HS-5 (cell line): ENCODE results near the gene TLK1.

Source experiments
- DNase-seq: peaks from one replicate; pipeline ENCODE4 v3.0.0-alpha.2; 2012; ENCODE audit warnings: low read depth

The TLK1 gene

DNA sequence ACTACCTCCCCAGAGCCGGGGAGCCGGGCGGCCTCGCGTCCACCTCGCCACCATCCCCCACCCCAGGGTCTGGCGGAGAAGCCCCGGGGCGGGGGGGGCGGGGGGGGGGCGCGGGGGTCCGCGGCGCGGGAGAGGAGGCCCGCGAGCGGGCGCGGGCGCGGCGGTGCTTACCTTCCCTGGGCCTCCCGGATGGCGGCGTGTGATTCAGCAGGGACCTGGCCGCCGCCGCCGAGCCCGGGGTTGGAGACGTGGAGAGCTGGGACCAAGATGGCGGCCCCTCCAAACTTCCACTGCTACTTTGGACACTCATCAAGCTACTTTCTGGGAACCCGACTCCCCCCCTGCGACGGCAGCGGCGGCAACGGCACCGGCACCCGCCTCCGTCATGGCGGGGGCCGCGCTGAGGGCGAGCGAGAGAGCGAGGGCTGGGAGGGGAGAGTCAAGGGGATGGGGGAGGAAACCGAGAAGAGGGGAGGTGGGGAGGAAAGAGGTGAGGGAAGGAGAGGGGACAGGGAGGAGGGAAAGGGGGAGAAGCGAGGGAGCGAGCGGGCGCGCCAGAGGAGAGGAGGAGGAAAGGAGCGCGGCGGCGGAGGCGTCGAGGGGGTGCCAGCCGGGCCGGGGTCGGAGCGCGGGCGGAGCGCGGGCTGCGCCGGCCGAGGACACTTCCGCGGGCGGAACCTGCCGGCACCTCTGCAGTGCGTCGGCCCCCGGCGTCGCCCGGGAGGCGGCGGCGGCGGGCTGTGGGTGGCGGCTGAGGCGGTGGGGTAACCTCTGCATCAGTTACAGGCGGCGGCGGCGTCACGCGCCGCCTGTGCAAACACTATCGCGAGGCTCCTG, at the start of gene TLK1:
TSS of gene TLK1 (minus strand) at position 775 of the 837 bp plus-strand sequence. CDS start at position 310, 465 bp downstream.
- DNase-seq, result no peak

DNA sequence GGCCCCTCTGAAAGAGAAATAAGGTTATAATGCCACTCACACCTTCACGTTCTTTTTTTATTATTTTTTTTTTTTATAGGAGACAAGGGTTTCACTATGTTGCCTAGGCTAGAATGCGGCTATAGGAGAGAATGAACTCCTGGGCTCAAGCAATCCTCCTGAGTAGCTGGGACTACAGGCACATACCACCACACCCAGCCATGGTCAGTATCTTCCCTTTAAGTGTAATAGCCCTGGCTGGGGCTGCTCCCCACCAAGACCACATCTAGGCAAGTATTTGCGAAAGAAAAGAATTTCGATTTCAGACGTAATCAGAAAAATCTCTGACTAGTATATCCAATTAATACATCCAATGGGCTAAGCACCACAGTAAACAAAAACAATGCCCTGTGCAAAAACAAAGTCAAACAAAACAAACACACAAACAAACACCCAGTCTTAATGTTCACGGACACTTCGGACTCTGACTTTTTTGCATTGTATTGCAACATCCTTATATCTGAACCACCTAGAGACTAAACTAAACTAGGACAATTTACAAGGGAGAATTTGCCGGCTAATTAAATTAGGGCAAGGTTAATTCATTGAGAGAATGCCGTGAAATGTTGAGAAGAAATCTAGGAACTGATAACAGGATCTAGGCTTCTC, 49.6 kb upstream of the TLK1 start:
- DNase-seq, result no peak

GRCh38 chr2:171208657-171209056, 48.0 kb upstream of the TLK1 start:
- no peak for DNase-seq

DNA sequence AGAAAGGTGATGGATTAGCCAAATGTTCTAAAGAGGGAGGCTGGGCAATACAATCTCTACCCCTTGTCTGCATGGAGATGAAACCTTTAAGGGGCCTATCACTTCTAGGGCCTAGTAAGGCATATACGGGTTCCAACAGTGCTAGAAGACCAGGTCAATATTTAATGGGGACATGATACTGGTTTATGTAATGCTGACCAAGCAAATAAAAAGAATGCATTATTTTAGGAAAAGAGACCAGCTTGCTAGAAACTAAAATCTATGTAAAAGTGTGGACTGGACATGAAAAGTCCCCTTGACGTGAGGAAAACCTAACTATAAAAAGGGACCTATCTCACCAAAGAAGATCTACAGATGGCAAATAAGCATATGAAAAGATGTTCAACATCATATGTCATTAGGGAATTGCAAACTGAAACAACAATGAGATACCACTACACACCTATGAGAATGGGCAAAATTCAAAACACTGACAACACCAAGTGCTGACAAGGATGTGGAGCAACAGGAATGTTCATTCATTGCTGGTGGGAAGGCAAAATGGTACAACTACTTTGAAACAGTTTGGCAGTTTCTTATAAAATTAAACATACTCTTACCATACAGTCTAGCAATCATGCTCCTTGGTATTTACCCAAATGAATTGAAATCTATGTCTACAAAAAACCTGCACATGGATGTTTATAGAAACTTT, 45.9 kb upstream of the TLK1 start:
- no peak for DNase-seq

- DNase-seq, result no peak
Observed at GRCh38 chr2:171205551-171205950, 44.9 kb upstream of the TLK1 start.

GRCh38 chr2:171201767-171202166, 41.1 kb upstream of the TLK1 start:
- DNase-seq, result no peak

- no peak for DNase-seq
Observed at GRCh38 chr2:171201271-171201670, 40.6 kb upstream of the TLK1 start.

- DNase-seq, result no peak
Observed at GRCh38 chr2:171200469-171200868, 39.8 kb upstream of the TLK1 start.

GRCh38 chr2:171191021-171191420, 30.3 kb upstream of the TLK1 start:
- no peak for DNase-seq

DNA sequence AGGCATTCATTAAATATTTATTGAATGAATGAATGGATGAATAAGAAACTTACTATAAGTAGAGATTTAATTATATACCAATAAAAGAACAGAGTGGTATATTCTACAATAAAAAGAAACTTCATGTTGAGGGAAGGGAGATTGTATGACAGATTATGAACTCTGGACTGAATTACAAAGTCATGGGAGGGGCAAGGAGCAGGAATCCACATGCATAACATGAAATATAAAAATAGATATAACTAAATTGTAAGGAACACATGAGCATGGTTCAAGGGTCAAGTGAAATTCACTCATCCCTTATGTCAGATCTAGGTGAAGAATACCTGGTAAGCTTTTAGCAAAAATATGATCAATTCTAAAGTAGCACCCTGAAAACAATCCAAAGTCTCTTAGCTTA, 27.1 kb upstream of the TLK1 start:
- DNase-seq, result no peak

DNA sequence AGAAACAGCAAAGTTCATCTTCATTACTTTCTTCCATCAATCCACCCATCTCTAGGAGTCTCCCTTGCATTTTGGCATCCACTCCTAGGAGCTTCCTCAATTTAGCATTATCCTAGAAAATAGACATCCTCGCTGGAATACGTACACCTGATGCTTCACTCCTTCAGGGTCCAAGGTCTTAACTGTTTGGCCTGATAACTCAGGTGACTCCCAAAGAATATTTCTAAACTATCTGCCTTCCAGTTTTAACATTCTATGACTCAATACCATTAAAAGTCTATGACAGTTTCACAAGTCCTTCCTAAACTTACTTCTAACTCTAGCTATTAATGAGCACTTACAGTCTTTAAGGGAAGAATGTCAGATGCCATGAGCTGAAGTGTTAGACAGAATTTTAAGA, 26.5 kb upstream of the TLK1 start:
- DNase-seq, result no peak

DNA sequence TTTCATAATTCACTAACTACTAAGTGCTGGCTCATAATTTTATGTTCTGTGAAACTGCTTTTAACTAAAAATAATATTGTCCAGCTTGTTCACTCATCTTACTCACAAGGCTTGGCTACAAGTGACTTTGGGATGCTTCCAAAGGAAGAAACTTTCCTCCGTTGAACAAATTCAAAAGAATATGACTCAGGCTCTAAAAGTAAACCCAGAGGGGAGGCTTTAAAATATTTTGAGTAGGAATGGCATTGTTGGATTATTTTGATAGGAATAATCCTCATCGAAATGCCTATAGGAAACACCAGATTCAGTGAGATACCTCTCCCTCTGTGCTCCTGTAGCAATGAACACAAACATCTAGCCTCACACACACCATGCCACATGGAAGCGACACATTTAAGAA, 25.2 kb upstream of the TLK1 start:
- DNase-seq, result peak; percentile 56

GRCh38 chr2:171185165-171185818, 24.6 kb upstream of the TLK1 start:
- no peak for DNase-seq

DNA sequence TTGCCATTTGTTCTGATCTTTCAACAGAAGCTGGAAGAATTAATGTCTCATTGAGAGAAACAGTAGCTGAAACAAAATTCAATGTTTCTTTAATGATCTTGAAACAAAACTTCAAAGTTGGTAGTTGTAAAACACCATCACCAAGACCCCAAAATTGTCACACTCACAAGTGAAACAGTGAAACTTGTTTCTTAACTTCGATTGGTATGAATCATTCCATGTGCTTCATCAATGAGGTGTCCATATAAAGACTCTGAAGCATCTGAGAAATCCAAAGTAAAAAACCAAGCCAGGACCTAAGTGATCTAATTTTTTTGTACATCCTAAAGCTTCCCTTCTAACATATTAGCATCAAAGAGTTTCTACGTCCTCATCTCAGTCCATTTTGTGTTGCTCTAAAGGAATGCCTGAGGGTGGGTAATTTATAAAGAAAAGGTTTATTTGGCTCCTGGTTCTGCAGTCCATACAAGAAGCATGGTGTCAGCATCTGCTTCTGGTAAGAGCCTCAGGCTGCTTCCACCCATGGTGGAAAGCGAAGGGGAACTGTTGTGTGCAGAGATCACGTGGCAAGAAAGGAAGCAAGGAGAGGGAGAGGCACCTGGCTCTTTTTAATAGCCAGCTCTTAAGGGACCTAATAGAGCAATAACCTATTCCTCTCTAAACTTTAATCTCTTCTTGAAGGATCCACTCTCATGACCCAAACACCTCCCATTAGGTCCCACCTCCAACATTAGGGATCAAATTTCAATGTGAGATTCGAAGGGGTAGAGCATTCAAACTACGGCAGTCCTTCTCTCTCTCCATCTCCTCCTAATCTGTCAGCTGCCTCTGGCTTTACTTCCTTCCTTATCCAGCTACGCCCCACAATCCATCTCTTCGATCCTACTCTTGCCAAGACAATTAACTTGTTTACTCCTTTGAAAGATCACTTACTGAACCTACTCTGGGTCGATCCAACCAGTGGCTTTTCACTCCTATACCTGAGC, 20.7 kb upstream of the TLK1 start:
- no peak for DNase-seq

GRCh38 chr2:171180229-171180930, 19.7 kb upstream of the TLK1 start:
- no peak for DNase-seq

GRCh38 chr2:171178993-171179392, 18.3 kb upstream of the TLK1 start:
- no peak for DNase-seq

GRCh38 chr2:171176516-171176915, 15.8 kb upstream of the TLK1 start:
- DNase-seq, result no peak

DNA sequence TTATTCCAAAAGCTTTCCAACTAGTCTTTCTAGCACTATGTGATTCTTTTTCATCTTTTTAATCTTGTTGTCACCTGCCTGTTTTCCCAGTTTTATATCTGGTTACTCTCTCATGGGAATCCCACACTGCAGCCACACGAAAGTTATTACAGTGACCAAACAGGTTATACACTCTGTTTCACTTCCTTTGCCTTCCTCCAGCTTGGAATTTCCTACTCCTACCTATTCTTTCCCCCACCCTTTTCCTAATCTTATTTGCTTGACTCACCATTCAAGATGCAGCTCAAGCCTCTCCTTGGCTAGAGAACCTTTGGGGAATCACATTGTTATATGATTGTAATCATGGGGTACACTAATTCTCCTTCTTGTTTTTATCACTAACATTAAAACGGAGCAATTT, 13.4 kb upstream of the TLK1 start:
- no peak for DNase-seq

DNA sequence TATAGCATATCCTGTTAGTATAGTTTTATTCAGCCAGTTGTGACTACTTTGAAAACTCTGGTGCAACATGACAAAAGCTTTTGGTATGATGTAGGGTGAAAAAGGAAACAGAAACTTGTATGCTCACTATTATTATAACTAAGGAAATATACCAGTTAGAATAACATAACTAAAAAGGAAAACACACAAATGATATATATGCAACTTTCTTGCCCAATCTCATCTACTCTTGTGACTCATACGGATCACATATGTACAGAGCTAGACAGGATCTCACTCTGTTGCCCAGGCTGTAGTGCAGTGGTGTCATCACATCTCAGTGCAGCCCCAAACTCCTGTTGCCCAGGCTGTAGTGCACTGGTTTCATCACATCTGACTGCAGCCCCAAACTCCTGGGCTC, 12.4 kb upstream of the TLK1 start:
- no peak for DNase-seq

DNA sequence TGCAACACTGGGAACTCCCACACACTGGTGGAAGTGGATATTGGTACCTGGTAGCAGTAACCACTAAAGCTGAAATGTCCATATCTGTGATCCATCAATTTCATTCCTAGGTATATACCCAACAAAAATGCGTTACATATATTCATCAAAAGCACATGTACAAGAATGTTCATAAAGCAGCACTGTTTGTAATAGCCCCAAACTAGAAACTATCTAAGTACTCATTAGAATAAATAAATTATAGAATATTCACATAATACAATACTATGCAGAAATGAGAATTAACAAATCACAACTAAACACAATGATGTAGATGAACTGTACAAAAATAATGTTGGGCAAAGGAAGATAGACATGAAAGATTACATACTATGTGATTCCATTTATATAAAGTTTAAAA, 11.1 kb upstream of the TLK1 start:
- no peak for DNase-seq

DNA sequence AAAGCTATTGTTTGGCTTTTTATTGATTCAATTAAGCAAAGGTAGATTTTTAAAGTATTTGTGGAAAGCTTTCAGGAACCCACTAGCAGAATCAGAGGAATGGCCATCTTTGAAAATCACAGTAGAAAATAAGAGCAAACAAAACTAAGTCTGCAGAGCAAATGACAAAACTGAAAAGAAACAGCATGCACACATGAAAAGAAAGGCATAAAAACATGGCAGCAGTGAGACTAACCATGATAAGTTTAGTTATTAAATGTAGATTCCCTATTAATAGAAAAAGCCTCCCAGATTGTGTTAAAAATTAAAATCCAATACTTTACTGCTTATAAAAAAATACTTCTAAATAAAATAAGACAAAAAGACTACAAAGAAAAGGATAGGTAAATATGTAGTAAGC, 9.1 kb upstream of the TLK1 start:
- no peak for DNase-seq
